ENCODE measurements around the gene SLC16A11.

The SLC16A11 gene

GRCh38 chr17:7025245-7025644, 18.6 kb downstream of the SLC16A11 start:
- no peak for DNase-seq (ENCODE audit: low read depth in 3 of 3)

- DNase-seq (ENCODE audit: low read depth in 3 of 3), result no peak
These were observed 19.5 kb downstream of the SLC16A11 start for GRCh38 chr17:7024402-7024785.

GRCh38 chr17:7023576-7024401, 20.1 kb downstream of the SLC16A11 start:
- DNase-seq (ENCODE audit: low read depth in 3 of 3), result peak; percentile 89 to 91 (median 89)

GRCh38 chr17:7022781-7023571, 20.9 kb downstream of the SLC16A11 start, which contains the start of gene BCL6B:
TSS of gene BCL6B (plus strand) at chr17:7023050. CDS start at chr17:7023672, 622 bp downstream.
- DNase-seq (ENCODE audit: low read depth in 3 of 3), result no peak

GRCh38 chr17:7021993-7022778, 21.7 kb downstream of the SLC16A11 start:
- DNase-seq (ENCODE audit: low read depth in 3 of 3), result peak in 2 of 3 experiments; percentile 58 to 59

- no peak for DNase-seq (ENCODE audit: low read depth in 3 of 3)
These were observed 22.8 kb downstream of the SLC16A11 start for GRCh38 chr17:7020894-7021664.

- DNase-seq (ENCODE audit: low read depth in 3 of 3), result no peak
These were observed 23.9 kb downstream of the SLC16A11 start for GRCh38 chr17:7019839-7020519.

GRCh38 chr17:7019367-7019766, 24.5 kb downstream of the SLC16A11 start:
- DNase-seq (ENCODE audit: low read depth in 3 of 3), result no peak

GRCh38 chr17:7018331-7018964, 25.4 kb downstream of the SLC16A11 start:
- DNase-seq (ENCODE audit: low read depth in 3 of 3), result no peak

GRCh38 chr17:7017827-7018200, 26.1 kb downstream of the SLC16A11 start:
- no peak for DNase-seq (ENCODE audit: low read depth in 3 of 3)

GRCh38 chr17:7016886-7017826, 26.7 kb downstream of the SLC16A11 start:
- DNase-seq (ENCODE audit: low read depth in 3 of 3), result no peak

GRCh38 chr17:7016418-7016817, 27.5 kb downstream of the SLC16A11 start:
- no peak for DNase-seq (ENCODE audit: low read depth in 3 of 3)

GRCh38 chr17:7014995-7015958, 28.6 kb downstream of the SLC16A11 start:
- peak in 2 of 3 experiments; percentile 50 to 70 for DNase-seq (ENCODE audit: low read depth in 3 of 3)

- peak; percentile 91 to 95 (median 94) for DNase-seq (ENCODE audit: low read depth in 3 of 3)
These were observed 29.5 kb downstream of the SLC16A11 start for GRCh38 chr17:7014261-7014994.

GRCh38 chr17:7011942-7012254, 32.0 kb downstream of the SLC16A11 start:
- no peak for DNase-seq (ENCODE audit: low read depth in 3 of 3)

- DNase-seq (ENCODE audit: low read depth in 3 of 3), result no peak
These were observed 32.5 kb downstream of the SLC16A11 start for GRCh38 chr17:7011415-7011814.

GRCh38 chr17:7010523-7010922, 33.4 kb downstream of the SLC16A11 start:
- DNase-seq (ENCODE audit: low read depth in 3 of 3), result no peak

Measured in stimulated activated CD4-positive, alpha-beta T cell treated with anti-CD3 and anti-CD28 coated beads, TNF-alpha, amount 100 ng/mL, for 4 hours (primary cell).